ENCODE results near the gene DOK6. TPM values are rescaled to one million over a fixed set of nuclear protein-coding genes. Genes with fewer than 3 reads are reported as not detected.

DOK6 gene
- total RNA-seq, 1 donor = 3.6 TPM

DNA sequence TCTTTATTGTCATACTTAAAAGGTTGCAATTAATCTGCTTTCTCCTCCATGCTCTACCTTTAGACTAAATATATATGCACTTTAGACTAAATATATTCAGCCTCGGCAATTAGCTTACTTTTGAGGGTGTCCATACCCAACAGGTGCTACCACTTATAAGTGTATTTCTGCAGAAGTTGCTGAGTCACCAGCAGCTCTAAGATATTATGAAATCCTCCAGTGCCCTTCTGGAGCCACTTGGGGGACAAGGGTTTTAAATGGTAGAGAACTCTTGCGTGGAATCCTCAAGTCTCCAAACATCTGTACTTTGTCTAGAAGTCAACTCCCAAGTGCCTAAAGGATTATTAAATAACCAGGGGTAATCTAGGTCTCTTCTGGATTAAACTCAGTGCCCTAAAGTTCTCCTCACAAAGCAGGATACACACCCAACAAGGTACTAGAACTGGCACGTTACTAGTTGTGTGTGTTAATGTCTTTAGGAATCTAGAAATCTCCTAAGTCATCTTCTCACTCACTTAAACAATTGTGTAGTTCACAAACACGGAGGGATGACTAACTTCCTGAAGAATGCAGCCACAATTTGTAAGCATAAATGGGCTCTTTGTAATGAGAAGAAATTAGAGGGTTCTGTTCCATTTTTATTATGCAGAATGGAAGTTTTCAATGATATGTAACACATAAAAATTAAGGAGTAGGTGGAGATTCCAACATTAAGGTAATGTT, 387.3 kb downstream of the DOK6 start:
- TF ChIP-seq, protein P1, sequence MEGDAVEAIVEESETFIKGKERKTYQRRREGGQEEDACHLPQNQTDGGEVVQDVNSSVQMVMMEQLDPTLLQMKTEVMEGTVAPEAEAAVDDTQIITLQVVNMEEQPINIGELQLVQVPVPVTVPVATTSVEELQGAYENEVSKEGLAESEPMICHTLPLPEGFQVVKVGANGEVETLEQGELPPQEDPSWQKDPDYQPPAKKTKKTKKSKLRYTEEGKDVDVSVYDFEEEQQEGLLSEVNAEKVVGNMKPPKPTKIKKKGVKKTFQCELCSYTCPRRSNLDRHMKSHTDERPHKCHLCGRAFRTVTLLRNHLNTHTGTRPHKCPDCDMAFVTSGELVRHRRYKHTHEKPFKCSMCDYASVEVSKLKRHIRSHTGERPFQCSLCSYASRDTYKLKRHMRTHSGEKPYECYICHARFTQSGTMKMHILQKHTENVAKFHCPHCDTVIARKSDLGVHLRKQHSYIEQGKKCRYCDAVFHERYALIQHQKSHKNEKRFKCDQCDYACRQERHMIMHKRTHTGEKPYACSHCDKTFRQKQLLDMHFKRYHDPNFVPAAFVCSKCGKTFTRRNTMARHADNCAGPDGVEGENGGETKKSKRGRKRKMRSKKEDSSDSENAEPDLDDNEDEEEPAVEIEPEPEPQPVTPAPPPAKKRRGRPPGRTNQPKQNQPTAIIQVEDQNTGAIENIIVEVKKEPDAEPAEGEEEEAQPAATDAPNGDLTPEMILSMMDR (IDR thresholded peaks at IDR 0.05; ENCODE audit: extremely low read depth, low read depth, low read length) = no peak
- Histone ChIP-seq H3K79me2 (ENCODE audit: insufficient read depth, low read length) (no peaks in the 10 kb centered on the region), H3K36me3 (ENCODE audit: insufficient read depth, low read length) (no peaks in the 10 kb centered on the region), H3K27ac (ENCODE audit: low read depth, low read length) (no peak overlapping the region), H3K4me2 (ENCODE audit: insufficient read depth, low read length) (no peak overlapping the region), H2AFZ (ENCODE audit: low read length) (no peak overlapping the region), H4K20me1 (ENCODE audit: insufficient read depth, low read length) (no peaks in the 10 kb centered on the region), H3K27me3 (ENCODE audit: insufficient read depth, low read length) (no peaks in the 10 kb centered on the region), H3K4me1 (ENCODE audit: insufficient read depth, low read length) (no peaks in the 10 kb centered on the region), H3K9me3 (ENCODE audit: low read depth, low read length) (no peaks in the 10 kb centered on the region), H3K4me3 (ENCODE audit: insufficient read depth, low read length) (no peak overlapping the region)
- DNase-seq (ENCODE audit: insufficient read length, low spot score, missing footprints) = peak; percentile 37

DNA sequence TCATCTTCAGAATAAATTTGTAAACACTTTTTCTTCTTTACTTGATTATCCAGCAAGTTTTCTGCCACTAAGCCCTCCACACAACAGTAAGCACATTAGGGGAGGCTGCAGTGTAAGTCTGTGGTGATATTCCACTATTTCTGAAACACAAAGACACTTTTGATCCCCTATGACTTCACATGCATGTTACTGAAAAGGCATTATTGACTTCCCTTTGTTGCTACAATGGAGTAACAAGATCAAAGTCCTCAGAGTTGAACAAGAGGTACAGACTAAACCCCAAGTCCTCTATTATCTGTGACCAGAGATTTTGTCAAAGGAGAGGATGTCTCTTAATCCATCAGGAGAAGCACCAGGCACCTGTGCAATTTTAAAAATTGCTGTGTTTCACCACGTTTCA, 389.1 kb downstream of the DOK6 start:
- H3K4me3 ChIP-seq (ENCODE audit: insufficient read depth, low read length) = no peak overlapping the region
- DNase-seq (ENCODE audit: insufficient read length, low spot score, missing footprints) = no peak
- H3K4me2 ChIP-seq (ENCODE audit: insufficient read depth, low read length) = no peak overlapping the region
- no peaks in the 10 kb centered on the region for H3K79me2 ChIP-seq (ENCODE audit: insufficient read depth, low read length)
- no peaks in the 10 kb centered on the region for H4K20me1 ChIP-seq (ENCODE audit: insufficient read depth, low read length)
- H3K27me3 ChIP-seq (ENCODE audit: insufficient read depth, low read length) = no peaks in the 10 kb centered on the region
- H3K4me1 ChIP-seq (ENCODE audit: insufficient read depth, low read length) = no peaks in the 10 kb centered on the region
- H3K27ac ChIP-seq (ENCODE audit: low read depth, low read length) = no peak overlapping the region
- H2AFZ ChIP-seq (ENCODE audit: low read length) = no peak overlapping the region
- TF ChIP-seq, protein P1 (IDR thresholded peaks at IDR 0.05; ENCODE audit: extremely low read depth, low read depth, low read length) = no peak
- H3K9me3 ChIP-seq (ENCODE audit: low read depth, low read length) = no peaks in the 10 kb centered on the region
- H3K36me3 ChIP-seq (ENCODE audit: insufficient read depth, low read length) = no peaks in the 10 kb centered on the region

GRCh38 chr18:69790649-69791048, 390.0 kb downstream of the DOK6 start:
- Histone ChIP-seq H3K36me3 (ENCODE audit: insufficient read depth, low read length) (no peaks in the 10 kb centered on the region), H3K27me3 (ENCODE audit: insufficient read depth, low read length) (no peaks in the 10 kb centered on the region), H3K27ac (ENCODE audit: low read depth, low read length) (no peak overlapping the region), H3K79me2 (ENCODE audit: insufficient read depth, low read length) (no peaks in the 10 kb centered on the region), H3K4me2 (ENCODE audit: insufficient read depth, low read length) (no peak overlapping the region), H3K4me3 (ENCODE audit: insufficient read depth, low read length) (no peak overlapping the region), H2AFZ (ENCODE audit: low read length) (no peak overlapping the region), H3K9me3 (ENCODE audit: low read depth, low read length) (no peaks in the 10 kb centered on the region), H4K20me1 (ENCODE audit: insufficient read depth, low read length) (no peaks in the 10 kb centered on the region), H3K4me1 (ENCODE audit: insufficient read depth, low read length) (no peaks in the 10 kb centered on the region)
- no peak for DNase-seq (ENCODE audit: insufficient read length, low spot score, missing footprints)
- TF ChIP-seq, protein P1 (IDR thresholded peaks at IDR 0.05; ENCODE audit: extremely low read depth, low read depth, low read length) = no peak

- DNase-seq (ENCODE audit: insufficient read length, low spot score, missing footprints) = no peak
- H3K4me1 ChIP-seq (ENCODE audit: insufficient read depth, low read length) = no peaks in the 10 kb centered on the region
- H3K27me3 ChIP-seq (ENCODE audit: insufficient read depth, low read length) = no peaks in the 10 kb centered on the region
- H3K4me3 ChIP-seq (ENCODE audit: insufficient read depth, low read length) = no peak overlapping the region
- TF ChIP-seq, protein P1 (IDR thresholded peaks at IDR 0.05; ENCODE audit: extremely low read depth, low read depth, low read length) = no peak
- no peak overlapping the region for H3K4me2 ChIP-seq (ENCODE audit: insufficient read depth, low read length)
- H3K27ac ChIP-seq (ENCODE audit: low read depth, low read length) = no peak overlapping the region
- H4K20me1 ChIP-seq (ENCODE audit: insufficient read depth, low read length) = no peaks in the 10 kb centered on the region
- H3K36me3 ChIP-seq (ENCODE audit: insufficient read depth, low read length) = no peaks in the 10 kb centered on the region
- no peaks in the 10 kb centered on the region for H3K79me2 ChIP-seq (ENCODE audit: insufficient read depth, low read length)
- peak overlapping the region; percentile 3 for H2AFZ ChIP-seq (ENCODE audit: low read length)
- H3K9me3 ChIP-seq (ENCODE audit: low read depth, low read length) = no peaks in the 10 kb centered on the region
Measured at GRCh38 chr18:69795791-69796190, 395.1 kb downstream of the DOK6 start.

Data from osteoblast (primary cell).